Neural cell (in vitro differentiated cells): Measurements from ENCODE around the gene SFMBT2. TPM values are rescaled to one million over a fixed set of nuclear protein-coding genes. Genes with fewer than 3 reads are reported as not detected.

Experiments
- H2AFZ ChIP-seq: fragments of 200-600, 300-800 bp; sonication (generic), shearing (Covaris generic); 2 replicates; pipeline ENCODE4 v1.6.0; 2014; ENCODE audit warnings: low read depth, mild to moderate bottlenecking, antibody characterized with exemption, low read length, moderate library complexity
- H3F3A ChIP-seq: fragments of 200-600 bp; shearing (Covaris generic); 2 replicates; pipeline ENCODE4 v1.6.1; 2016; ENCODE audit warnings: mild to moderate bottlenecking, moderate library complexity, mixed read lengths, antibody characterized with exemption, low read length; ENCODE audit not compliant: insufficient read depth, poor library complexity, severe bottlenecking
- H3K27ac ChIP-seq: fragments of 200-600, 300-800 bp; sonication (generic), shearing (Covaris generic); 2 replicates; pipeline ENCODE4 v1.5.1; 2014; ENCODE audit warnings: mild to moderate bottlenecking, low read length, moderate library complexity
- H3K27me3 ChIP-seq: fragments of 300-800, 200-600 bp; sonication (generic), shearing (Covaris generic); 2 replicates; pipeline ENCODE4 v1.6.0; 2014; ENCODE audit warnings: mild to moderate bottlenecking, low read depth, low read length, moderate library complexity; ENCODE audit not compliant: insufficient read depth
- H3K36me3 ChIP-seq: fragments of 300-800, 200-600 bp; sonication (generic), shearing (Covaris generic); 2 replicates; pipeline ENCODE4 v1.5.1; 2014; ENCODE audit warnings: mild to moderate bottlenecking, antibody characterized with exemption, low read length, moderate library complexity; ENCODE audit not compliant: insufficient read depth
- H3K4me2 ChIP-seq: fragments of 300-800, 200-600 bp; sonication (generic), shearing (Covaris generic); 2 replicates; pipeline ENCODE4 v1.6.0; 2014; ENCODE audit warnings: mild to moderate bottlenecking, low read length
- H3K4me3 ChIP-seq: fragments of 300-800, 200-600 bp; sonication (generic), shearing (Covaris generic); 2 replicates; pipeline ENCODE4 v1.5.1; 2014; ENCODE audit warnings: mild to moderate bottlenecking, low read length, moderate library complexity
- H3K79me2 ChIP-seq: fragments of 200-600 bp; shearing (Covaris generic); replicated peaks from 2 replicates; pipeline ENCODE4 v1.6.0; 2014; ENCODE audit warnings: mild to moderate bottlenecking, low read length, moderate library complexity; ENCODE audit not compliant: insufficient read depth
- H3K9ac ChIP-seq: fragments of 300-800, 200-600 bp; sonication (generic), shearing (Covaris generic); 2 replicates; pipeline ENCODE4 v1.6.1; 2016; ENCODE audit warnings: mild to moderate bottlenecking, low read length, mixed read lengths
- H3K9me2 ChIP-seq: fragments of 200-600 bp; shearing (Covaris generic); 2 replicates; pipeline ENCODE4 v1.6.1; 2016; ENCODE audit warnings: mild to moderate bottlenecking, low read length, mixed read lengths; ENCODE audit not compliant: insufficient read depth
- H3K9me3 ChIP-seq: fragments of 200-600, 300-800 bp; sonication (generic), shearing (Covaris generic); 2 replicates; pipeline ENCODE4 v1.6.1; 2016; ENCODE audit warnings: mild to moderate bottlenecking, mixed run types, low read length, moderate library complexity, mixed read lengths
- H4K20me1 ChIP-seq: fragments of 200-600 bp; shearing (Covaris generic); 2 replicates; pipeline ENCODE4 v1.6.1; 2016; ENCODE audit warnings: mild to moderate bottlenecking, mixed run types; ENCODE audit not compliant: insufficient read depth
- CTCF ChIP-seq: fragments of 450-650 bp; IDR thresholded peaks from 2 replicates; pipeline ENCODE4 v1.5.1; 2014; ENCODE audit warnings: antibody characterized with exemption, mild to moderate bottlenecking, moderate library complexity; ENCODE audit not compliant: poor library complexity, severe bottlenecking
- EP300 ChIP-seq: fragments of 450-650 bp; conservative IDR thresholded peaks from 2 replicates; pipeline ENCODE4 v1.6.1; 2014; ENCODE audit warnings: antibody characterized with exemption, mild to moderate bottlenecking, moderate library complexity; ENCODE audit not compliant: poor library complexity, severe bottlenecking
- EZH2 ChIP-seq: fragments of 200-600, 300-800 bp; shearing (Covaris generic), sonication (generic); IDR thresholded peaks from 2 replicates; pipeline ENCODE4 v1.6.1; 2014; ENCODE audit warnings: antibody characterized with exemption, low read length, borderline replicate concordance, mild to moderate bottlenecking; ENCODE audit not compliant: insufficient read depth, poor library complexity, severe bottlenecking
- MXI1 ChIP-seq: fragments of 450-650 bp; conservative IDR thresholded peaks from 2 replicates; pipeline ENCODE4 v1.6.1; 2014; ENCODE audit warnings: antibody characterized with exemption, mild to moderate bottlenecking; ENCODE audit not compliant: poor library complexity, severe bottlenecking
- POLR2AphosphoS5 ChIP-seq: IDR thresholded peaks from 2 replicates; pipeline ENCODE4 v1.6.1; 2012
- RAD21 ChIP-seq: fragments of 450-650 bp; conservative IDR thresholded peaks from 2 replicates; pipeline ENCODE4 v1.6.1; 2014; ENCODE audit warnings: antibody characterized with exemption, mild to moderate bottlenecking, moderate library complexity
- REST ChIP-seq: IDR thresholded peaks from 2 replicates; pipeline ENCODE4 v1.6.1; 2012; ENCODE audit warnings: borderline replicate concordance
- SMC3 ChIP-seq: fragments of 450-650 bp; conservative IDR thresholded peaks from 2 replicates; pipeline ENCODE4 v1.6.1; 2014; ENCODE audit warnings: antibody characterized with exemption, mild to moderate bottlenecking, moderate library complexity; ENCODE audit not compliant: poor library complexity
- TAF1 ChIP-seq: IDR thresholded peaks from 2 replicates; pipeline ENCODE4 v1.6.1; 2012; ENCODE audit warnings: low read depth
- polyA plus RNA-seq: library from polyadenylated mRNA; depleted of rRNA; stranded (reverse); fragments of >200 nt; gene quantifications from 2 replicates; pipeline ENCODE4 v1.2.3, GENCODE V29; 2014

The SFMBT2 gene
- polyA plus RNA-seq, 1 donor from 2014 or later = 1.3 TPM

- Histone ChIP-seq H3K36me3 (no peaks in the 10 kb centered on the region), H3K9ac (no peak overlapping the region), H2AFZ (no peak overlapping the region), H3K4me2 (no peak overlapping the region), H3F3A (no peaks in the 10 kb centered on the region), H3K27ac (no peak overlapping the region), H3K79me2 (no peaks in the 10 kb centered on the region), H3K9me3 (no peaks in the 10 kb centered on the region), H3K4me3 (no peak overlapping the region), H4K20me1 (no peaks in the 10 kb centered on the region), H3K27me3 (no peaks in the 10 kb centered on the region), H3K9me2 (no peaks in the 10 kb centered on the region)
- TF ChIP-seq POLR2AphosphoS5 = no peak
Observed at GRCh38 chr10:7302930-7303557, 107.8 kb downstream of the SFMBT2 start.

- Histone ChIP-seq H4K20me1 (no peaks in the 10 kb centered on the region), H3K79me2 (no peaks in the 10 kb centered on the region), H3K27me3 (no peaks in the 10 kb centered on the region), H3K36me3 (no peaks in the 10 kb centered on the region), H3K9ac (no peak overlapping the region), H3K4me2 (no peak overlapping the region), H3K9me3 (no peaks in the 10 kb centered on the region), H3K9me2 (no peaks in the 10 kb centered on the region), H2AFZ (no peak overlapping the region), H3K4me3 (no peak overlapping the region), H3F3A (no peaks in the 10 kb centered on the region), H3K27ac (no peak overlapping the region)
- no peak for TF ChIP-seq RAD21
- no peak for TF ChIP-seq SMC3
- TF ChIP-seq EZH2 = no peak
- TF ChIP-seq MXI1 = no peak
- no peak for TF ChIP-seq POLR2AphosphoS5
Observed at GRCh38 chr10:7302392-7302906, 108.4 kb downstream of the SFMBT2 start.

- H2AFZ ChIP-seq = no peak overlapping the region
- no peaks in the 10 kb centered on the region for H3K9me2 ChIP-seq
- no peak overlapping the region for H3K9ac ChIP-seq
- H3K4me2 ChIP-seq = no peak overlapping the region
- no peaks in the 10 kb centered on the region for H3K79me2 ChIP-seq
- no peaks in the 10 kb centered on the region for H4K20me1 ChIP-seq
- no peaks in the 10 kb centered on the region for H3F3A ChIP-seq
- no peak overlapping the region for H3K27ac ChIP-seq
- H3K36me3 ChIP-seq = no peaks in the 10 kb centered on the region
- H3K4me3 ChIP-seq = no peak overlapping the region
- no peaks in the 10 kb centered on the region for H3K9me3 ChIP-seq
- no peaks in the 10 kb centered on the region for H3K27me3 ChIP-seq
- TF ChIP-seq MXI1 (no peak), TAF1 (no peak), REST (no peak), EP300 (no peak), POLR2AphosphoS5 (no peak), EZH2 (no peak), CTCF (no peak), RAD21 (no peak), SMC3 (no peak)
Observed at GRCh38 chr10:7301006-7301778, 109.6 kb downstream of the SFMBT2 start.
